Neural cell (in vitro differentiated cells): ENCODE measurements around the gene NBPF11.
"Not testable (repeated sequence)": the region's sequence is repeated elsewhere in the genome, so short reads cannot be mapped to it uniquely, and the experiment has no call there.

ENCODE experiments used
- EZH2 ChIP-seq: fragments of 200-600, 300-800 bp; shearing (Covaris generic), sonication (generic); IDR thresholded peaks from 2 replicates; pipeline ENCODE4 v1.6.1; 2014; ENCODE audit warnings: antibody characterized with exemption, low read length, borderline replicate concordance, mild to moderate bottlenecking; ENCODE audit not compliant: insufficient read depth, poor library complexity, severe bottlenecking
- TF ChIP-seq, protein P1 (sequence below): fragments of 450-650 bp; IDR thresholded peaks from 2 replicates; pipeline ENCODE4 v1.5.1; 2014; ENCODE audit warnings: antibody characterized with exemption, mild to moderate bottlenecking, moderate library complexity; ENCODE audit not compliant: poor library complexity, severe bottlenecking

DNA sequence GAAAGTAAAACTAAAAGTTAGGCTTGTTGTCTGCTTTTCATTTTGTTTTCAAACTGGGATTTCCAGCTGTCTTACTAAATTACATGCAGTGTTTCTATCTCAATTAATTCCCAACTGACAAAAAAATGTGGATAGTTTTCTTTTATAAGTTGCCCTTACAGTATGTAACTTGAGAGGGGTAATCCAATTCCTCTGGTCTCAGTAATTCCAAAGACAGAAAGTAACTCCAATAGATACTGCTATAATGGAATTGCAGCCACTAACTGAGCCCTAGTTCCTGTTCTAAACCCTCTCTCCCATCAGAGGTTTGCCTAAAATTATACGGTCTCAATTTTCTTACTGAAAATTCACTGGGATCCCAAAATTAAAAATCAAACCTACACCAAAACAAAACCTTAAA is 83.5 kb downstream of the NBPF11 start:
- TF ChIP-seq, protein P1, sequence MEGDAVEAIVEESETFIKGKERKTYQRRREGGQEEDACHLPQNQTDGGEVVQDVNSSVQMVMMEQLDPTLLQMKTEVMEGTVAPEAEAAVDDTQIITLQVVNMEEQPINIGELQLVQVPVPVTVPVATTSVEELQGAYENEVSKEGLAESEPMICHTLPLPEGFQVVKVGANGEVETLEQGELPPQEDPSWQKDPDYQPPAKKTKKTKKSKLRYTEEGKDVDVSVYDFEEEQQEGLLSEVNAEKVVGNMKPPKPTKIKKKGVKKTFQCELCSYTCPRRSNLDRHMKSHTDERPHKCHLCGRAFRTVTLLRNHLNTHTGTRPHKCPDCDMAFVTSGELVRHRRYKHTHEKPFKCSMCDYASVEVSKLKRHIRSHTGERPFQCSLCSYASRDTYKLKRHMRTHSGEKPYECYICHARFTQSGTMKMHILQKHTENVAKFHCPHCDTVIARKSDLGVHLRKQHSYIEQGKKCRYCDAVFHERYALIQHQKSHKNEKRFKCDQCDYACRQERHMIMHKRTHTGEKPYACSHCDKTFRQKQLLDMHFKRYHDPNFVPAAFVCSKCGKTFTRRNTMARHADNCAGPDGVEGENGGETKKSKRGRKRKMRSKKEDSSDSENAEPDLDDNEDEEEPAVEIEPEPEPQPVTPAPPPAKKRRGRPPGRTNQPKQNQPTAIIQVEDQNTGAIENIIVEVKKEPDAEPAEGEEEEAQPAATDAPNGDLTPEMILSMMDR, result not testable (repeated sequence)
- not testable (repeated sequence) for TF ChIP-seq EZH2
